ENCODE results near the gene ADAMTS14.

DNA sequence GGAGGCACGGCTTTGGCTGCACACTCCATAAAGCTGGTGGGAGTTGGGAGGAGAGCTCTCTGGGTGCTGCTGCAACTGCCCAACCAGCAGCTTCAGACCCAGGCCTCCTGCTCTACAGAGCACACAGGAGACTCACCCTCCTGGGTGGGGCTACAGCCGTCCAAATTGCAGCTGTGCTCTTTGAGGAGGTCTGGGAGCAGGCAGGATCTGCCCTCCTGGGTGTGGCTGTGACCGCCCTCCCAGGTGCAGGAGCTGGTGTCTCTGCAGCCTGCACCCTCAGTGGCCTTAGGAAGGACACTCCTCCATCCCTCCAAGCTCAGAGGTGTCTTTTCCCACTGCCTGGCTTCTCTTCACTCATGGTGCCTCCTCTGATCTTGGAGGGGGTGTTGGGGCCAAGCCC, 49.8 kb upstream of the ADAMTS14 start:
- TF ChIP-seq EZH2 (IDR thresholded peaks at IDR 0.05; ENCODE audit: borderline replicate concordance, low read length) = no peak
- TF ChIP-seq, protein P1, sequence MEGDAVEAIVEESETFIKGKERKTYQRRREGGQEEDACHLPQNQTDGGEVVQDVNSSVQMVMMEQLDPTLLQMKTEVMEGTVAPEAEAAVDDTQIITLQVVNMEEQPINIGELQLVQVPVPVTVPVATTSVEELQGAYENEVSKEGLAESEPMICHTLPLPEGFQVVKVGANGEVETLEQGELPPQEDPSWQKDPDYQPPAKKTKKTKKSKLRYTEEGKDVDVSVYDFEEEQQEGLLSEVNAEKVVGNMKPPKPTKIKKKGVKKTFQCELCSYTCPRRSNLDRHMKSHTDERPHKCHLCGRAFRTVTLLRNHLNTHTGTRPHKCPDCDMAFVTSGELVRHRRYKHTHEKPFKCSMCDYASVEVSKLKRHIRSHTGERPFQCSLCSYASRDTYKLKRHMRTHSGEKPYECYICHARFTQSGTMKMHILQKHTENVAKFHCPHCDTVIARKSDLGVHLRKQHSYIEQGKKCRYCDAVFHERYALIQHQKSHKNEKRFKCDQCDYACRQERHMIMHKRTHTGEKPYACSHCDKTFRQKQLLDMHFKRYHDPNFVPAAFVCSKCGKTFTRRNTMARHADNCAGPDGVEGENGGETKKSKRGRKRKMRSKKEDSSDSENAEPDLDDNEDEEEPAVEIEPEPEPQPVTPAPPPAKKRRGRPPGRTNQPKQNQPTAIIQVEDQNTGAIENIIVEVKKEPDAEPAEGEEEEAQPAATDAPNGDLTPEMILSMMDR (conservative IDR thresholded peaks at IDR 0.05 in 1 of 2, IDR thresholded peaks at IDR 0.05 in 1 of 2; ENCODE audit: extremely low read depth in 1 of 2, insufficient read depth in 1 of 2, low read depth in 1 of 2, low read length in 2 of 2) = no peak

Measured in mammary epithelial cell (primary cell).